SK-N-SH treated with all-trans-retinoic acid at 6 μM for 48 hours (cell line): Measurements from ENCODE around the gene HNF4A.
A peak's percentile ranks its signal among the peaks of the same experiment; 100 is the strongest.

Experiments
- ATAC-seq: fragments of 200-7000 bp; cut with Tn5 transposase; 3 replicates; pipeline ENCODE4 v1.9.1; 2020; ENCODE audit warnings: mild to moderate bottlenecking, moderate library complexity
- ARNTL ChIP-seq: fragments of 450-650 bp; formaldehyde crosslinking; IDR thresholded peaks from 2 replicates; pipeline ENCODE4 v1.5.0; 2020; ENCODE audit warnings: low read depth, mild to moderate bottlenecking, moderate library complexity, borderline replicate concordance
- BACH2 ChIP-seq: fragments of 250-450 bp; sonication (Bioruptor Pico); IDR thresholded peaks from 2 replicates; pipeline ENCODE4 v1.9.0; 2021; ENCODE audit warnings: mild to moderate bottlenecking, borderline replicate concordance
- CSDC2 ChIP-seq: fragments of 250-450 bp; sonication (Bioruptor Pico); IDR thresholded peaks from 2 replicates; pipeline ENCODE4 v1.5.0; 2020; ENCODE audit warnings: mild to moderate bottlenecking, moderate library complexity
- ESRRG ChIP-seq: fragments of 250-450 bp; sonication (Bioruptor Pico); IDR thresholded peaks from 2 replicates; pipeline ENCODE4 v1.6.1; 2021; ENCODE audit warnings: mild to moderate bottlenecking
- GLIS3 ChIP-seq: fragments of 250-450 bp; sonication (Bioruptor Pico); IDR thresholded peaks from 2 replicates; pipeline ENCODE4 v1.5.0; 2020; ENCODE audit warnings: mild to moderate bottlenecking, moderate library complexity
- ISL1 ChIP-seq: fragments of 250-450 bp; sonication (Bioruptor Pico); IDR thresholded peaks from 2 replicates; pipeline ENCODE4 v2.1.2; 2022; ENCODE audit warnings: mild to moderate bottlenecking, moderate library complexity
- OSR1 ChIP-seq: fragments of 250-450 bp; sonication (Bioruptor Pico); IDR thresholded peaks from 2 replicates; pipeline ENCODE4 v1.8.0; 2022; ENCODE audit warnings: moderate library complexity, mild to moderate bottlenecking, inconsistent platforms
- PPARA ChIP-seq: fragments of 250-450 bp; sonication (Bioruptor Pico); IDR thresholded peaks from 2 replicates; pipeline ENCODE4 v1.5.0; 2020; ENCODE audit warnings: mild to moderate bottlenecking, borderline replicate concordance
- RARB ChIP-seq: fragments of 250-450 bp; sonication (Bioruptor Pico); IDR thresholded peaks from 2 replicates; pipeline ENCODE4 v1.8.0; 2021; ENCODE audit warnings: mild to moderate bottlenecking, moderate library complexity
- SNAI2 ChIP-seq: fragments of 250-450 bp; sonication (Bioruptor Pico); IDR thresholded peaks from 2 replicates; pipeline ENCODE4 v1.5.0; 2020; ENCODE audit warnings: mild to moderate bottlenecking, moderate library complexity
- TCF4 ChIP-seq: fragments of 250-450 bp; sonication (Bioruptor Pico); IDR thresholded peaks from 2 replicates; pipeline ENCODE4 v1.8.0; 2021; ENCODE audit warnings: mild to moderate bottlenecking, moderate library complexity, borderline replicate concordance
- TOX ChIP-seq: fragments of 250-450 bp; sonication (Bioruptor Pico); IDR thresholded peaks from 2 replicates; pipeline ENCODE4 v1.8.0; 2021; ENCODE audit warnings: mild to moderate bottlenecking, moderate library complexity, borderline replicate concordance
- ZC3H10 ChIP-seq: fragments of 250-450 bp; sonication (Bioruptor Pico); IDR thresholded peaks from 2 replicates; pipeline ENCODE4 v1.5.1; 2021; ENCODE audit warnings: mild to moderate bottlenecking, moderate library complexity
- ZFP3 ChIP-seq: fragments of 250-450 bp; sonication (Bioruptor Pico); IDR thresholded peaks from 2 replicates; pipeline ENCODE4 v1.5.0; 2020; ENCODE audit warnings: mild to moderate bottlenecking, moderate library complexity
- ZFP30 ChIP-seq: fragments of 450-650 bp; formaldehyde crosslinking; IDR thresholded peaks from 2 replicates; pipeline ENCODE4 v1.5.0; 2022; ENCODE audit warnings: mild to moderate bottlenecking, moderate library complexity
- ZNF565 ChIP-seq: fragments of 450-650 bp; formaldehyde crosslinking; conservative IDR thresholded peaks from 2 replicates; pipeline ENCODE4 v1.5.0; 2020; ENCODE audit warnings: low read depth, mild to moderate bottlenecking, moderate library complexity
- ZNF70 ChIP-seq: fragments of 450-650 bp; formaldehyde crosslinking; IDR thresholded peaks from 2 replicates; pipeline ENCODE4 v1.5.0; 2020; ENCODE audit warnings: mild to moderate bottlenecking, moderate library complexity
- ZNF8 ChIP-seq: fragments of 450-650 bp; formaldehyde crosslinking; IDR thresholded peaks from 2 replicates; pipeline ENCODE4 v1.5.0; 2020; ENCODE audit warnings: mild to moderate bottlenecking, moderate library complexity
- TF ChIP-seq, protein P1 (sequence below): fragments of 250-450 bp; sonication (Bioruptor Pico); IDR thresholded peaks from 2 replicates; pipeline ENCODE4 v1.5.1; 2020; ENCODE audit warnings: low read depth, mild to moderate bottlenecking, moderate library complexity
- TF ChIP-seq, protein P2 (sequence below): fragments of 250-450 bp; sonication (Bioruptor Pico); IDR thresholded peaks from 2 replicates; pipeline ENCODE4 v1.5.0; 2020; ENCODE audit warnings: mild to moderate bottlenecking, moderate library complexity
- TF ChIP-seq, protein P3 (sequence below): fragments of 250-450 bp; sonication (Bioruptor Pico); IDR thresholded peaks from 2 replicates; pipeline ENCODE4 v1.5.1; 2021; ENCODE audit warnings: mild to moderate bottlenecking, moderate library complexity
- TF ChIP-seq, protein P4 (sequence below): fragments of 250-450 bp; sonication (Bioruptor Pico); IDR thresholded peaks from 2 replicates; pipeline ENCODE4 v1.8.0; 2021; ENCODE audit warnings: low read depth, mild to moderate bottlenecking, moderate library complexity, borderline replicate concordance

HNF4A gene

DNA sequence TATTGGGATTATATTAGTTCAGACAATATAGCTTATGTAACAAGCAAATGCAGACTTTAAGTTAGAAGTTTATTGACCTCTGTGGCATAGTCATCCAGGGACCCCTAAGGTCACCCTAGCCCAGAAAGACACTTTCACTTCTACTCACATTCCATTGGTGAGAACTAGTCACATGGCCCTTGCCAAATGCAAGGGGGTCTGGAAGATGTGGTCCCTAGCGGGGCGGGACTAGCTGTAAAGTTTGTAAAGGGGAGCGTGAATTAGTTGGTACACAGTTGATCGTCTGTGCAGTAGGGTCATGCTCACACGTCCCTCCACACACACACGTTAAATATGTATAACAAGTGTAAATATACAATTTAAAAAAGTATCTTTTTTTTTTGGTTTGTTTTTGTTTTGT is 9.3 kb downstream of the HNF4A start:
- no peak for ATAC-seq
- TF ChIP-seq PPARA (no peak), ZFP30 (CRISPR knock-in tag) (no peak), ZNF565 (CRISPR knock-in tag) (no peak), ARNTL (no peak), ZFP3 (no peak), OSR1 (no peak), ZC3H10 (CRISPR knock-in tag) (no peak), TCF4 (CRISPR knock-in tag) (no peak)
- TF ChIP-seq, protein P1, sequence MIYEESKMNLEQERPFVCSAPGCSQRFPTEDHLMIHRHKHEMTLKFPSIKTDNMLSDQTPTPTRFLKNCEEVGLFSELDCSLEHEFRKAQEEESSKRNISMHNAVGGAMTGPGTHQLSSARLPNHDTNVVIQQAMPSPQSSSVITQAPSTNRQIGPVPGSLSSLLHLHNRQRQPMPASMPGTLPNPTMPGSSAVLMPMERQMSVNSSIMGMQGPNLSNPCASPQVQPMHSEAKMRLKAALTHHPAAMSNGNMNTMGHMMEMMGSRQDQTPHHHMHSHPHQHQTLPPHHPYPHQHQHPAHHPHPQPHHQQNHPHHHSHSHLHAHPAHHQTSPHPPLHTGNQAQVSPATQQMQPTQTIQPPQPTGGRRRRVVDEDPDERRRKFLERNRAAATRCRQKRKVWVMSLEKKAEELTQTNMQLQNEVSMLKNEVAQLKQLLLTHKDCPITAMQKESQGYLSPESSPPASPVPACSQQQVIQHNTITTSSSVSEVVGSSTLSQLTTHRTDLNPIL, result no peak
- TF ChIP-seq, protein P2, sequence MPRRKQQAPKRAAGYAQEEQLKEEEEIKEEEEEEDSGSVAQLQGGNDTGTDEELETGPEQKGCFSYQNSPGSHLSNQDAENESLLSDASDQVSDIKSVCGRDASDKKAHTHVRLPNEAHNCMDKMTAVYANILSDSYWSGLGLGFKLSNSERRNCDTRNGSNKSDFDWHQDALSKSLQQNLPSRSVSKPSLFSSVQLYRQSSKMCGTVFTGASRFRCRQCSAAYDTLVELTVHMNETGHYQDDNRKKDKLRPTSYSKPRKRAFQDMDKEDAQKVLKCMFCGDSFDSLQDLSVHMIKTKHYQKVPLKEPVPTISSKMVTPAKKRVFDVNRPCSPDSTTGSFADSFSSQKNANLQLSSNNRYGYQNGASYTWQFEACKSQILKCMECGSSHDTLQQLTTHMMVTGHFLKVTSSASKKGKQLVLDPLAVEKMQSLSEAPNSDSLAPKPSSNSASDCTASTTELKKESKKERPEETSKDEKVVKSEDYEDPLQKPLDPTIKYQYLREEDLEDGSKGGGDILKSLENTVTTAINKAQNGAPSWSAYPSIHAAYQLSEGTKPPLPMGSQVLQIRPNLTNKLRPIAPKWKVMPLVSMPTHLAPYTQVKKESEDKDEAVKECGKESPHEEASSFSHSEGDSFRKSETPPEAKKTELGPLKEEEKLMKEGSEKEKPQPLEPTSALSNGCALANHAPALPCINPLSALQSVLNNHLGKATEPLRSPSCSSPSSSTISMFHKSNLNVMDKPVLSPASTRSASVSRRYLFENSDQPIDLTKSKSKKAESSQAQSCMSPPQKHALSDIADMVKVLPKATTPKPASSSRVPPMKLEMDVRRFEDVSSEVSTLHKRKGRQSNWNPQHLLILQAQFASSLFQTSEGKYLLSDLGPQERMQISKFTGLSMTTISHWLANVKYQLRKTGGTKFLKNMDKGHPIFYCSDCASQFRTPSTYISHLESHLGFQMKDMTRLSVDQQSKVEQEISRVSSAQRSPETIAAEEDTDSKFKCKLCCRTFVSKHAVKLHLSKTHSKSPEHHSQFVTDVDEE (CRISPR knock-in tag), result no peak
- TF ChIP-seq, all 23 proteins: peak for 0

DNA sequence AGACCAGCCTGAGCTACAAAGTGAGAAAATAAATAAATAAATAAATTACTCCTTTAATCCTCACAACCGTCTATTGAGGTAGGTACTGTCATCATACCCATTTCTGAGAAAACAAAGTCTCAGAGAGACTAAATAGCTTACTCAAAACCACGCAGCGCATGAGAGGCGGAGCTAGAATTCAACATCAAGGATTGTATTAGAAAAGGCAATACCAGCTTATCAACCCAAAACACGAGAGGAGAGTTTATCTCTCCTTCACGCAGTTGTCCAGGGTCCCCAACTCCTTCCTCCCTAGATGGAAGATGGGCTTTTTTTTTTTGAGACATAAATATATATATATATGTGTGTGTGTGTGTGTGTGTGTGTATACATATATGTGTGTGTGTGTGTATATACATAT is 12.2 kb downstream of the HNF4A start:
- TF ChIP-seq ZNF8 (CRISPR knock-in tag) (no peak), ZNF70 (CRISPR knock-in tag) (no peak)
- ATAC-seq, result no peak

DNA sequence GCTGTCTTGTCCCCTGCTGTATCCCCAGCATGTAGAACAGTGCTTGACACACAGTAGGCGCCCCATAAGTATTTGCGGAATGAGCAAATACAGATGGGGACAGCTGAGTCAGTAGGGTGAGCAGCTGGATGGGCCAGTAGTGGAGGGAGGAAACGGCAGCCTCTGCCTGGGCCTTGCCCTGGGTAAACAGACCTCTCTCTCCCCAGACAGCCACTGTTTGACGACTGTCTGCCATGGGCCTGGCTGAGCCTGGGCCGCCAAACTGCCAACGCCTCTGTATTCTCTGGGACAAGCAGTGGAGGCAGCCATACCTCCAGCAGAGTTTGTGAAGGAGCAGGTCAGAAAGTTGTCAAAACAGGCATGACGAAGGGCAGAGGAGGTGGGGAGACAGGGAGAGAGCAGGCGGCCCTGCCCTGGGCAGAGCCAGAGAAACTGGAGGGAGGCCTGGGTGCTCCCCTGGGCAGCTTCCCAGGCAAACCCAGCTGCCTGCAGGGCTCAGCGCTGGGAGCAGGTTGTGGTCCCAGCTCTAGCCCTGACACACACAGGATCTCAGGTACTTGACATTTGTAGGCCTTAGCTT is 15.2 kb downstream of the HNF4A start:
- no peak for TF ChIP-seq ZFP3
- no peak for TF ChIP-seq TCF4 (CRISPR knock-in tag)
- TF ChIP-seq ZNF565 (CRISPR knock-in tag), result no peak
- no peak for TF ChIP-seq BACH2 (CRISPR knock-in tag)
- TF ChIP-seq, all 23 proteins: peak for 0
- ATAC-seq, result no peak

DNA sequence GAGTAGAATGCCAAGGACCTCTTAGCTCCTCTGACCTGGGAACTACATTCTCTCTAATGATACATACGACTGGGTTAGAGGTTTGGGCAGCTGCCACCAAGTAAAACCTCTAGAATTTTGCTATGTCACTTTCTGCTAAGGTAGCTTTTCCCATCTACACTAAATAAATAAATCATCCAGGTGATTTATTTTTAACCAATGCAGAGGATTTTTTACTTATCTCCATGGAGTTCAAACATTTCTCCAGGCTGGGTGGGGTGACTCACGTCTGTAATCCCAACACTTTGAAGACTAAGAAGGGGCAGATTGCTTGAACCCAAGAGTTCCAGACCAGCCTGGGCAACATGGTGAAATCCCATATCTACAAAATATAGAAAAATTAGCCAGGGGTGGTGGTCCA is 27.1 kb downstream of the HNF4A start:
- TF ChIP-seq TOX (CRISPR knock-in tag) (no peak), ZNF565 (CRISPR knock-in tag) (no peak), RARB (CRISPR knock-in tag) (no peak), ZFP30 (CRISPR knock-in tag) (no peak), CSDC2 (no peak), ZNF8 (CRISPR knock-in tag) (no peak)
- TF ChIP-seq, protein P3, sequence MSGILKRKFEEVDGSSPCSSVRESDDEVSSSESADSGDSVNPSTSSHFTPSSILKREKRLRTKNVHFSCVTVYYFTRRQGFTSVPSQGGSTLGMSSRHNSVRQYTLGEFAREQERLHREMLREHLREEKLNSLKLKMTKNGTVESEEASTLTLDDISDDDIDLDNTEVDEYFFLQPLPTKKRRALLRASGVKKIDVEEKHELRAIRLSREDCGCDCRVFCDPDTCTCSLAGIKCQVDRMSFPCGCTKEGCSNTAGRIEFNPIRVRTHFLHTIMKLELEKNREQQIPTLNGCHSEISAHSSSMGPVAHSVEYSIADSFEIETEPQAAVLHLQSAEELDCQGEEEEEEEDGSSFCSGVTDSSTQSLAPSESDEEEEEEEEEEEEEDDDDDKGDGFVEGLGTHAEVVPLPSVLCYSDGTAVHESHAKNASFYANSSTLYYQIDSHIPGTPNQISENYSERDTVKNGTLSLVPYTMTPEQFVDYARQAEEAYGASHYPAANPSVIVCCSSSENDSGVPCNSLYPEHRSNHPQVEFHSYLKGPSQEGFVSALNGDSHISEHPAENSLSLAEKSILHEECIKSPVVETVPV (CRISPR knock-in tag), result no peak
- no peak for ATAC-seq

DNA sequence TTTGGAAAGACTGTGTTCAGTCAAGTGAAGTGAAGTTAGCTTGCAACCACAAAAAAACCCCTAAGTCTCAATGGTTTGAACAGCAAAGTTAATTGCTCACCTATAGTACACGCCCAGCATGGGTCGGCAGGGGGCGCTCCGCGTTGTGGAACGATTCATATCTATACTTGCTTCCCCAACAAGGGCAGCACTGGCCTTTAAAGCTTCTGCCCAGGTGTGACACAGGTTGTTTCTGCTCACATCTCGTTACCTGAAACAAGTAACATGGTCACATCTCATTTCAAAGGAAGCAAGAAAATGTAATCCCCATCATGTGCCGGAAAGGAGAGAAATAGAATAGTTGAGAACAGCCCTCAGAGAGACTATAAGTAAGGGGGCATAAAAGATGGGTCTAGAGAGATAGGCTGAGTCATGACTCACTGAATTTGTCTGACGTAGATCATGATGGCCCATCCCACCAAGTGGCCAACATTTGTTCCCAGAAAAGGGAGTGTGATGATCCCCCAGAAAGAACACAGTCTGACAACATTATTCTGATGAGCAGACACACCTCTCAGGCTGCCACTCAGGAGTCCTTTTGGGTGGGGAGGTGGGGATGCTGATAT is 29.0 kb downstream of the HNF4A start:
- no peak for TF ChIP-seq OSR1
- TF ChIP-seq SNAI2 (CRISPR knock-in tag), result no peak
- no peak for TF ChIP-seq RARB (CRISPR knock-in tag)
- TF ChIP-seq, protein P4, sequence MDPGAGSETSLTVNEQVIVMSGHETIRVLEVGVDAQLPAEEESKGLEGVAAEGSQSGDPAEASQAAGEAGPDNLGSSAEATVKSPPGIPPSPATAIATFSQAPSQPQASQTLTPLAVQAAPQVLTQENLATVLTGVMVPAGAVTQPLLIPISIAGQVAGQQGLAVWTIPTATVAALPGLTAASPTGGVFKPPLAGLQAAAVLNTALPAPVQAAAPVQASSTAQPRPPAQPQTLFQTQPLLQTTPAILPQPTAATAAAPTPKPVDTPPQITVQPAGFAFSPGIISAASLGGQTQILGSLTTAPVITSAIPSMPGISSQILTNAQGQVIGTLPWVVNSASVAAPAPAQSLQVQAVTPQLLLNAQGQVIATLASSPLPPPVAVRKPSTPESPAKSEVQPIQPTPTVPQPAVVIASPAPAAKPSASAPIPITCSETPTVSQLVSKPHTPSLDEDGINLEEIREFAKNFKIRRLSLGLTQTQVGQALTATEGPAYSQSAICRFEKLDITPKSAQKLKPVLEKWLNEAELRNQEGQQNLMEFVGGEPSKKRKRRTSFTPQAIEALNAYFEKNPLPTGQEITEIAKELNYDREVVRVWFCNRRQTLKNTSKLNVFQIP (CRISPR knock-in tag), result no peak
- no peak for TF ChIP-seq ESRRG (CRISPR knock-in tag)
- TF ChIP-seq ZFP3, result no peak
- no peak for TF ChIP-seq ISL1 (CRISPR knock-in tag)
- TF ChIP-seq ZNF70 (CRISPR knock-in tag), result no peak
- no peak for TF ChIP-seq ZNF8 (CRISPR knock-in tag)
- TF ChIP-seq CSDC2, result no peak
- no peak for TF ChIP-seq ZNF565 (CRISPR knock-in tag)
- no peak for TF ChIP-seq GLIS3
- ATAC-seq, result peak; percentile 82
